ENCODE measurements around the gene RBPJL. TPM values are rescaled to one million over a fixed set of nuclear protein-coding genes. Genes with fewer than 3 reads are reported as not detected.

RBPJL gene
- total RNA-seq, 1 donor from 2014 or later, result not detected

- H3K4me3 ChIP-seq (ENCODE audit: low read depth, low read length), result no peak overlapping the region
- no peaks in the 10 kb centered on the region for H3K36me3 ChIP-seq (ENCODE audit: control insufficient read depth, insufficient read depth, low read length)
- no peaks in the 10 kb centered on the region for H3K27me3 ChIP-seq (ENCODE audit: control insufficient read depth, insufficient read depth, low read length)
- no peak for TF ChIP-seq CTCF (IDR thresholded peaks at IDR 0.05; ENCODE audit: insufficient read depth, low read length, poor library complexity, severe bottlenecking)
- DNase-seq (ENCODE audit: low read depth), result no peak
Measured at GRCh38 chr20:45275338-45275737, 31.3 kb upstream of the RBPJL start.

GRCh38 chr20:45279992-45280391 is 26.6 kb upstream of the RBPJL start:
- Histone ChIP-seq H3K27me3 (ENCODE audit: control insufficient read depth, insufficient read depth, low read length) (no peaks in the 10 kb centered on the region), H3K36me3 (ENCODE audit: control insufficient read depth, insufficient read depth, low read length) (no peaks in the 10 kb centered on the region), H3K4me3 (ENCODE audit: low read depth, low read length) (no peak overlapping the region)
- no peak for DNase-seq (ENCODE audit: low read depth)
- no peak for TF ChIP-seq CTCF (IDR thresholded peaks at IDR 0.05; ENCODE audit: insufficient read depth, low read length, poor library complexity, severe bottlenecking)

- no peak for TF ChIP-seq CTCF (IDR thresholded peaks at IDR 0.05; ENCODE audit: insufficient read depth, low read length, poor library complexity, severe bottlenecking)
- Histone ChIP-seq H3K4me3 (ENCODE audit: low read depth, low read length) (no peak overlapping the region), H3K27me3 (ENCODE audit: control insufficient read depth, insufficient read depth, low read length) (no peaks in the 10 kb centered on the region), H3K36me3 (ENCODE audit: control insufficient read depth, insufficient read depth, low read length) (no peaks in the 10 kb centered on the region)
- DNase-seq (ENCODE audit: low read depth), result no peak
Measured at GRCh38 chr20:45282700-45283550, 23.7 kb upstream of the RBPJL start.

GRCh38 chr20:45283551-45284057 is 23.0 kb upstream of the RBPJL start:
- Histone ChIP-seq H3K4me3 (ENCODE audit: low read depth, low read length) (no peak overlapping the region), H3K27me3 (ENCODE audit: control insufficient read depth, insufficient read depth, low read length) (no peaks in the 10 kb centered on the region), H3K36me3 (ENCODE audit: control insufficient read depth, insufficient read depth, low read length) (no peaks in the 10 kb centered on the region)
- DNase-seq (ENCODE audit: low read depth), result no peak
- TF ChIP-seq CTCF (IDR thresholded peaks at IDR 0.05; ENCODE audit: insufficient read depth, low read length, poor library complexity, severe bottlenecking), result no peak

- DNase-seq (ENCODE audit: low read depth), result no peak
- Histone ChIP-seq H3K4me3 (ENCODE audit: low read depth, low read length) (no peak overlapping the region), H3K36me3 (ENCODE audit: control insufficient read depth, insufficient read depth, low read length) (no peaks in the 10 kb centered on the region), H3K27me3 (ENCODE audit: control insufficient read depth, insufficient read depth, low read length) (peaks cover 6% of the 10 kb centered on the region)
- TF ChIP-seq CTCF (IDR thresholded peaks at IDR 0.05; ENCODE audit: insufficient read depth, low read length, poor library complexity, severe bottlenecking), result no peak
Measured at GRCh38 chr20:45288376-45288775, 18.3 kb upstream of the RBPJL start.

Data from kidney epithelial cell (primary cell).